GM21737 (cell line): ENCODE measurements around the gene PDCD7.

Experiments used
- ATAC-seq: cut with Tn5 transposase; IDR thresholded peaks from one replicate; pipeline ENCODE4 v1.9.1; 2021; ENCODE audit warnings: mild to moderate bottlenecking, moderate library complexity; ENCODE audit not compliant: unreplicated experiment

PDCD7 gene

GRCh38 chr15:65092911-65093792, 40.5 kb downstream of the PDCD7 start:
- ATAC-seq = no peak

GRCh38 chr15:65091946-65092770, 41.5 kb downstream of the PDCD7 start:
- ATAC-seq = no peak

- ATAC-seq = no peak
Observed at GRCh38 chr15:65089206-65089824, 44.3 kb downstream of the PDCD7 start.

GRCh38 chr15:65088643-65089021, 45.0 kb downstream of the PDCD7 start:
- ATAC-seq = no peak

- ATAC-seq = no peak
Observed at GRCh38 chr15:65087873-65088642, 45.5 kb downstream of the PDCD7 start.

- ATAC-seq = no peak
Observed at GRCh38 chr15:65087411-65087810, 46.2 kb downstream of the PDCD7 start.

GRCh38 chr15:65086680-65087111, 46.9 kb downstream of the PDCD7 start:
- no peak for ATAC-seq

GRCh38 chr15:65085990-65086679, 47.5 kb downstream of the PDCD7 start:
- ATAC-seq = no peak

GRCh38 chr15:65085207-65085753, 48.3 kb downstream of the PDCD7 start:
- ATAC-seq = no peak

GRCh38 chr15:65084500-65085206, 49.0 kb downstream of the PDCD7 start:
- no peak for ATAC-seq

GRCh38 chr15:65083262-65083701, 50.3 kb downstream of the PDCD7 start:
- no peak for ATAC-seq

GRCh38 chr15:65082303-65082953, 51.2 kb downstream of the PDCD7 start:
- no peak for ATAC-seq

GRCh38 chr15:65081758-65082157, 51.9 kb downstream of the PDCD7 start:
- ATAC-seq = no peak

GRCh38 chr15:65081270-65081669, 52.3 kb downstream of the PDCD7 start:
- no peak for ATAC-seq

- ATAC-seq = no peak
Observed at GRCh38 chr15:65079580-65079979, 54.0 kb downstream of the PDCD7 start.

- ATAC-seq = no peak
Observed at GRCh38 chr15:65077981-65078352, 55.6 kb downstream of the PDCD7 start.

GRCh38 chr15:65077291-65077980, 56.2 kb downstream of the PDCD7 start:
- no peak for ATAC-seq
